Trophoblast cell (in vitro differentiated cells and primary cell): ENCODE data around the gene C3orf33.

Source experiments
- DNase-seq, 2 donors: peaks; one replicate each; pipeline ENCODE4 v3.0.0-alpha.2; 2016
- H2AFZ ChIP-seq: 2 replicates; pipeline ENCODE4 v1.6.1; 2013; ENCODE audit warnings: low read length, moderate library complexity, mild to moderate bottlenecking; ENCODE audit not compliant: insufficient read depth, poor library complexity
- H2AK5ac ChIP-seq: 2 replicates; pipeline ENCODE4 v1.6.1; 2013; ENCODE audit warnings: mild to moderate bottlenecking, low read length
- H2BK120ac ChIP-seq: 2 replicates; pipeline ENCODE4 v1.6.1; 2013; ENCODE audit warnings: low read length, mild to moderate bottlenecking, moderate library complexity; ENCODE audit not compliant: insufficient read depth, poor library complexity
- H2BK12ac ChIP-seq: 2 replicates; pipeline ENCODE4 v1.6.1; 2013; ENCODE audit warnings: mild to moderate bottlenecking, low read length, moderate library complexity
- H2BK5ac ChIP-seq: 2 replicates; pipeline ENCODE4 v1.6.1; 2013; ENCODE audit warnings: low read length, low read depth, moderate library complexity, mild to moderate bottlenecking; ENCODE audit not compliant: poor library complexity
- H3K14ac ChIP-seq: 2 replicates; pipeline ENCODE4 v1.6.1; 2013; ENCODE audit warnings: mild to moderate bottlenecking, low read length
- H3K18ac ChIP-seq: 2 replicates; pipeline ENCODE4 v1.6.1; 2013; ENCODE audit warnings: mild to moderate bottlenecking, low read length
- H3K23ac ChIP-seq: 2 replicates; pipeline ENCODE4 v1.6.1; 2013; ENCODE audit warnings: low read length
- H3K27ac ChIP-seq: 2 replicates; pipeline ENCODE4 v1.5.1; 2013; ENCODE audit warnings: low read depth, mild to moderate bottlenecking, inconsistent platforms, low read length, moderate library complexity
- H3K27me3 ChIP-seq: 2 replicates; pipeline ENCODE4 v1.6.1; 2013; ENCODE audit warnings: inconsistent platforms, mild to moderate bottlenecking, low read length, moderate library complexity; ENCODE audit not compliant: insufficient read depth
- H3K36me3 ChIP-seq, 2 experiments: 1 replicate in 1 of 2; 2 replicates in 1 of 2; pipeline ENCODE4 v1.6.1; 2013; ENCODE audit warnings: low read length in 2 of 2, mild to moderate bottlenecking in 2 of 2, moderate library complexity in 1 of 2; ENCODE audit not compliant: insufficient read depth in 2 of 2, control insufficient read depth in 1 of 2
- H3K4ac ChIP-seq: 2 replicates; pipeline ENCODE4 v1.6.1; 2013; ENCODE audit warnings: low read depth, mild to moderate bottlenecking, low read length, moderate library complexity
- H3K4me1 ChIP-seq, 2 experiments: 1 replicate in 1 of 2; 2 replicates in 1 of 2; pipeline ENCODE4 v1.6.1; 2013; ENCODE audit warnings: low read length in 2 of 2, mild to moderate bottlenecking in 2 of 2, moderate library complexity in 1 of 2; ENCODE audit not compliant: insufficient read depth in 2 of 2, control insufficient read depth in 1 of 2
- H3K4me2 ChIP-seq: 2 replicates; pipeline ENCODE4 v1.6.1; 2013; ENCODE audit warnings: inconsistent platforms, mild to moderate bottlenecking, low read length, moderate library complexity
- H3K4me3 ChIP-seq: 2 replicates; pipeline ENCODE4 v1.5.1; 2013; ENCODE audit warnings: mild to moderate bottlenecking, low read depth, low read length, inconsistent platforms
- H3K79me1 ChIP-seq: one replicate; pipeline ENCODE4 v1.6.1; 2013; ENCODE audit warnings: low read length
- H3K79me2 ChIP-seq: 2 replicates; pipeline ENCODE4 v1.6.1; 2013; ENCODE audit warnings: low read length, mild to moderate bottlenecking; ENCODE audit not compliant: control insufficient read depth, insufficient read depth, poor library complexity
- H3K9ac ChIP-seq: 2 replicates; pipeline ENCODE4 v1.6.1; 2013; ENCODE audit warnings: mild to moderate bottlenecking, low read length
- H3K9me3 ChIP-seq: 2 replicates; pipeline ENCODE4 v1.6.1; 2013; ENCODE audit warnings: low read depth, mild to moderate bottlenecking, control low read depth, inconsistent platforms, low read length; ENCODE audit not compliant: insufficient read depth
- H4K12ac ChIP-seq: 2 replicates; pipeline ENCODE4 v1.6.1; 2013; ENCODE audit warnings: low read depth, mild to moderate bottlenecking, low read length, moderate library complexity
- H4K8ac ChIP-seq: 2 replicates; pipeline ENCODE4 v1.6.1; 2013; ENCODE audit warnings: low read depth, mild to moderate bottlenecking, low read length, moderate library complexity
- H4K91ac ChIP-seq: one replicate; pipeline ENCODE4 v1.6.1; 2013; ENCODE audit warnings: low read depth, mild to moderate bottlenecking, low read length, moderate library complexity
- WGBS: extraction: QIAGEN DNeasy Blood & Tissue Kit; methylation state at CpG from one replicate; pipeline ENCODE4 v1.1.7; 2013; ENCODE audit warnings: missing lambda C conversion rate; ENCODE audit not compliant: insufficient read length, insufficient coverage; ENCODE audit errors: extremely low coverage; 5-methylcytosine and 5-hydroxymethylcytosine counted together

Gene C3orf33

DNA sequence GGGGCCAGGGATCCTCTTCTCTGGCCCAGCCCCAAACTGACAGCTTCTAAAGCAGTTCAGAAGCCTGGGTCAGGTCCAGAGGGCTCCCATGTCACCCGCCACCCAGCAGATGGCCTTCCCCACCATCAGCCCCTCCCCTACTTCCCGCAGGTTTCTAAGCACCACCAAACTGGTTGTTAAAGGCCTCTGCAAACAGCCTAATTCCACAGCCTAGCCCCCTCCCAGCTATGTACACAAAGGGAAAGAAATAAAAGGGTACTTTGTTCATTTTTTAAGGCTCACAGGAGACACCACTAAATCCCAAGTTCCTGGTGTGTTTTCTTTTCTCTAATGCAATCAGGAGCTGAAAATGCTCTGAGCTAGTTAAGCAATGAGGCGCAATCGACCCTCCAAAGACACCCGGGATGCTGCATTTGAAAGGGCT is 91.8 kb downstream of the C3orf33 start:
- peaks cover 8% of the 10 kb centered on the region for H3K9me3 ChIP-seq
- no peak overlapping the region for H3K4me3 ChIP-seq
- H3K27ac ChIP-seq: no peak overlapping the region
- H3K79me1 ChIP-seq: no peaks in the 10 kb centered on the region
- no peak overlapping the region for H2BK5ac ChIP-seq
- H3K14ac ChIP-seq: no peak overlapping the region
- WGBS: no CpG with 5 or more reads among the region's 5 CpGs
- H4K91ac ChIP-seq: no peak overlapping the region
- DNase-seq: no peak
- no peak overlapping the region for H2BK120ac ChIP-seq
- H3K4me1 ChIP-seq: no peaks in the 10 kb centered on the region
- H2BK12ac ChIP-seq: no peak overlapping the region
- no peak overlapping the region for H3K18ac ChIP-seq
- H3K4me2 ChIP-seq: no peak overlapping the region
- no peaks in the 10 kb centered on the region for H3K79me2 ChIP-seq
- H3K36me3 ChIP-seq: no peaks in the 10 kb centered on the region
- no peak overlapping the region for H3K9ac ChIP-seq
- no peak overlapping the region for H2AK5ac ChIP-seq
- H3K4ac ChIP-seq: no peak overlapping the region
- H4K8ac ChIP-seq: no peak overlapping the region
- no peaks in the 10 kb centered on the region for H3K27me3 ChIP-seq
- H4K12ac ChIP-seq: peak overlapping the region; percentile 62
- no peak overlapping the region for H3K23ac ChIP-seq
- no peak overlapping the region for H2AFZ ChIP-seq
